ENCODE measurements around the gene BCL11A.

BCL11A gene

GRCh38 chr2:60556576-60557485, 3.4 kb upstream of the BCL11A start:
- ATAC-seq: no peak
- TF ChIP-seq CSRNP3 (CRISPR knock-in tag; IDR thresholded peaks at IDR 0.05) (no peak), SNAI2 (CRISPR knock-in tag; IDR thresholded peaks at IDR 0.05) (no peak), POU6F1 (CRISPR knock-in tag; IDR thresholded peaks at IDR 0.05; ENCODE audit: borderline replicate concordance, low read depth) (no peak), ESRRG (CRISPR knock-in tag; IDR thresholded peaks at IDR 0.05) (no peak), CSDC2 (CRISPR knock-in tag; IDR thresholded peaks at IDR 0.05) (no peak), GLIS3 (CRISPR knock-in tag; IDR thresholded peaks at IDR 0.05) (no peak), PPARA (CRISPR knock-in tag; IDR thresholded peaks at IDR 0.05; ENCODE audit: borderline replicate concordance) (no peak), ISL1 (CRISPR knock-in tag; IDR thresholded peaks at IDR 0.05) (no peak), ZFP30 (CRISPR knock-in tag; IDR thresholded peaks at IDR 0.05) (no peak), TCF4 (CRISPR knock-in tag; IDR thresholded peaks at IDR 0.05; ENCODE audit: borderline replicate concordance) (no peak), TOX (CRISPR knock-in tag; IDR thresholded peaks at IDR 0.05; ENCODE audit: borderline replicate concordance) (no peak), TSHZ2 (CRISPR knock-in tag; IDR thresholded peaks at IDR 0.05) (no peak), RARB (CRISPR knock-in tag; IDR thresholded peaks at IDR 0.05) (no peak), ZNF70 (CRISPR knock-in tag; IDR thresholded peaks at IDR 0.05) (no peak), OSR1 (CRISPR knock-in tag; IDR thresholded peaks at IDR 0.05) (no peak)

GRCh38 chr2:60556175-60556574, 2.7 kb upstream of the BCL11A start:
- TF ChIP-seq OSR1 (CRISPR knock-in tag; IDR thresholded peaks at IDR 0.05) (no peak), ZNF70 (CRISPR knock-in tag; IDR thresholded peaks at IDR 0.05) (no peak), RARB (CRISPR knock-in tag; IDR thresholded peaks at IDR 0.05) (no peak), TCF4 (CRISPR knock-in tag; IDR thresholded peaks at IDR 0.05; ENCODE audit: borderline replicate concordance) (no peak), ZNF565 (CRISPR knock-in tag; conservative IDR thresholded peaks at IDR 0.05; ENCODE audit: low read depth) (no peak), SNAI2 (CRISPR knock-in tag; IDR thresholded peaks at IDR 0.05) (no peak), BACH2 (CRISPR knock-in tag; IDR thresholded peaks at IDR 0.05; ENCODE audit: borderline replicate concordance) (no peak), ZFP30 (CRISPR knock-in tag; IDR thresholded peaks at IDR 0.05) (no peak)
- ATAC-seq: no peak

- ATAC-seq: no peak
- TF ChIP-seq ISL1 (CRISPR knock-in tag; IDR thresholded peaks at IDR 0.05): no peak
- TF ChIP-seq PPARA (CRISPR knock-in tag; IDR thresholded peaks at IDR 0.05; ENCODE audit: borderline replicate concordance): no peak
- no peak for TF ChIP-seq BACH2 (CRISPR knock-in tag; IDR thresholded peaks at IDR 0.05; ENCODE audit: borderline replicate concordance)
- no peak for TF ChIP-seq ZNF565 (CRISPR knock-in tag; conservative IDR thresholded peaks at IDR 0.05; ENCODE audit: low read depth)
- TF ChIP-seq ZNF70 (CRISPR knock-in tag; IDR thresholded peaks at IDR 0.05): no peak
- TF ChIP-seq TSHZ2 (CRISPR knock-in tag; IDR thresholded peaks at IDR 0.05): no peak
- no peak for TF ChIP-seq TCF4 (CRISPR knock-in tag; IDR thresholded peaks at IDR 0.05; ENCODE audit: borderline replicate concordance)
- no peak for TF ChIP-seq ZC3H10 (CRISPR knock-in tag; IDR thresholded peaks at IDR 0.05)
- TF ChIP-seq ZFP3 (CRISPR knock-in tag; IDR thresholded peaks at IDR 0.05): no peak
- TF ChIP-seq CSDC2 (CRISPR knock-in tag; IDR thresholded peaks at IDR 0.05): no peak
- TF ChIP-seq ESRRG (CRISPR knock-in tag; IDR thresholded peaks at IDR 0.05): no peak
- no peak for TF ChIP-seq SNAI2 (CRISPR knock-in tag; IDR thresholded peaks at IDR 0.05)
Measured at GRCh38 chr2:60555783-60556139, 2.3 kb upstream of the BCL11A start.

All from SK-N-SH treated with all-trans-retinoic acid at 6 μM for 48 hours (cell line).